SHP77 treated with DMSO at 0.1 percent for 48 hours (cell line): Measurements from ENCODE around the gene KY.

ENCODE experiments used
- DNase-seq: peaks from one replicate; lab custom pipeline; 2025; lab: John Stamatoyannopoulos, UW

KY gene

DNA sequence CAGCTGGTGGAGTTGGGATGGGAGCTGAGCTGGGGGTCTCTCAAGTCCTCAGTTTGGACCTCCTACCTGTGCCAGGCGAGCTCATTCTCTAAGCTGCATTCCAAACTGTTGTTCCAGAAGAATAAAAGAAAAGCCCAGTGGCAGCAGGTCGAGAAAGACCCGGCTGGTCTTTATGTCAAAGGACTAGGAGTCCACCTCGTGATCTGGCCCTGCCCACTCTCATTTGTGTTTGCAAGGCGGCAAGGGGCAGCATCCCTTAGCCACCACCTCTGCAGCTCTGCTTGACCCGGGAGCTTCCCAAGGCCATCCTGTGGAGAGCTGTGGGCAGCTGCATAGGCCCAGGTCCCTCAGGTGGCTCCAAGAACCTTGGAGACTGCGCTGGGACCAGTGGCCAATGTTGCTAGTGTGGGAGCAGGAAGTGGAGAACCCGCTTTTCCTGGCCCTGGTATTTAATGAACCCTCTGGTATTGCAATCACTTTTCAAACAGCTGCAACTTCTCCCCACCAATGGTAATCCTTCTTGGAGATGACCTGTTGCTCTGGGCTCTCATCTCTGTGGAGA lies 30.9 kb downstream of the KY start:
- no peak for DNase-seq

DNA sequence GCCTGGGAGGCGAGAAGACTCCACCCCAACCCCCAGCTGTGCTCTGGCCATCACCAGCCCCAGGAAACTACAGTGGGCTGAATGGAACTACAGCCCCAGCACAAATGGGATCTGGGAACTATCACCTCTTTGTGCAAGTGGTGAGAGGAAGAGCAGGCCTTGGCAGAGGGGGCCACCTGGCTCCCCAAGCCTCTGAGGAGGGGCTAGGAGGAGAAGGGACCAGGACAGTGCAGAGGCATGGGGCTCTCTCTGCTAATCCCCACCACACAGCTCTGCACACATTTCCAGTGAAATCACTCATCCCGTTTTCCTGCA lies 31.6 kb downstream of the KY start:
- DNase-seq = no peak

DNA sequence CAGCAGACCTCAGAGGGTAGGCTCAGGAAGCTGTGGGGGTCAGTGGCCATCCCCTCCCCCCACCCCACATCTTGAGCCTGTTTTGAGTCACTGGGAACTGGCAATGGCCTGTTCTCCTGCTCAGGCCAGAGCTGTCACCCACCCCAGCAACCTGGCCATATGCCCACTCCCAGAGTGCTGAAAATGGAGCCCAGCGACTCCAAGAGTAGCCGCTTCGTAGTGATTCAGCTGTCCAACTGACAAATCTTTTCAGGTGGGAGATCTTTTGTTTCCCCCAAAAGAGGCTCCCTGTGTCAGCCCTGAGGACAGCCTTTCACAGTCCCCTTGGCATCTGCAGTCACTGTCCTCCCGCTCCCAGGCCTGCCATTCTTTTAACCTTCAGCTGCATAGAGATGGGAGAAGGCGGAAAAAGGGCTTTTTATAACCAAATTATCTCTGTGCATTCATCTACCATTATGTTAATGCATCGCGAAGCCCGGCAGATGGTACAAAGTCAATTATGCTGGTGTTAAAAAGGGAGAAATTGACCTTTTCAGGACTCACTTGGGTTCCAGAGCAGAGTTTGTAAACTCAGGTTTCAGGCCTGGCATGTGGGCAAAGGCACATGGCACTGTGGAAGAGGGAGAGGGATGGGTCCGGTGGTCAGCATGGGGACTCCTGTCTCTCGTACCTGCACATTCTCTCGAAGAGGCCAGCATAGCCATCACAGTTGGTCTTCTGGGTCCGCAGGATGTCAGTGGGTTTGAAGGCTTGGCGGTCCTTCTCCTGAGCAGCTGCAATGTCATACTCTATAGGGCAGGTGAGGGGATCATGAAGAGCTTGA lies 32.1 kb downstream of the KY start:
- DNase-seq = no peak

DNA sequence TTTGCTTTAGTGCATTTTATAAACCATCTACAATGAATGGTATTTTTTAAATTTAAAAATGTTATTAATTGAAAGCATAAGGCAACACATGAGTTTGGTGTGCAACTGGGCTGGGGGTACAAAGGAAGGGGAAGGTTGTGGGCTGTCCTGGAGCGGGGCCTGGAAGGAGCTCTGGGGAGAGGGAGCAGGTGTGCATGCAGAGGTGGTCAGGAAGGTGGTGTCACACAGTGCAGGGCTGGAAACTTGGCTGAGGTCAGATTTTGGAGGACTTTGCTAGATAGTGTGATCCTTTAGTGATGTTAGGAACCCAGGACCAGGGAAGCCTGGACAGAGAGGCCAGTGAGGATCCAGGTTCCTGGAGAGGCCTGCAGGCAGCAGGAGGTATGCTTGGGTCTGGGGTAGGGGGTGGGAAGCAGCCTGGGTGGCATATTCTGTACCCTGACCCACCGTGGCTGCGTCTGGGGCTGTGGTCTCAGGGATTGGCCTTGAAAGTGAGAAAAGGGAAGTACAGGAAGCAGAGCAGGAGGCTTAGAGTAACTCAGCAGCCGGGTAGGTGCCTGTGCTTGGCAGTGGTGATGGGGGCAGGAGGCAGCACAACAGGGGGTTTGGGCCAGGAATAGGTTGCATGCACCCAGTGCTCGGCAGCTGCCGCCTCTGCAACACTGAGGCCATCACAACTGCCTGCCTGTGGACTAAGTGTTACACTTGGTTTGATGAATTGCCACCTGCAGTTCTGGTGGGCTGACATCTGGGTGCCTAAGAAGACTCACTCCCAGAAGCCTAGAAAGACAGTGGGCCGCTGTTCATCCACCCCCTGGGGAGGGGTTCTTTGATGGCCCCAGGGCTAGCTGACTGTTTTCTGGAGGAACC lies 33.0 kb downstream of the KY start:
- no peak for DNase-seq

DNA sequence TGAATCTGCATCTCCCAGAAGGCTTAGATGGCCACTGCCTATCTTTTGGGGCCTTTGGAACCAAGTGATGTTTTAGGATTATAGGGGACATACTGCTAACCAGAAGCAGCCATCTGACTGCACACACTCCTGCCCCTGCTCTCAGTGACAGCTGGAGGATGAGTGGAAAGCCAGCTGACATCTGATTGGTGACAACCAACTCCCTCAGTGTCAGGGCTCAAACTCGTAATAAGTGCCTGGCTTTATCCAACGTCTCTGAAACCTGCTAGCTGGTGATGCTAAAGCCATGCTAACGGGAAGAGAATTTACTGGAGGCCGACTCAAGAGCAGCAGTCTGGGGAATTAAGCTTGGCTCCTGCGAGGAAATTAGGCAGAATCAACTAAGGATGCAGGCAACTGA lies 35.1 kb downstream of the KY start:
- DNase-seq = no peak

DNA sequence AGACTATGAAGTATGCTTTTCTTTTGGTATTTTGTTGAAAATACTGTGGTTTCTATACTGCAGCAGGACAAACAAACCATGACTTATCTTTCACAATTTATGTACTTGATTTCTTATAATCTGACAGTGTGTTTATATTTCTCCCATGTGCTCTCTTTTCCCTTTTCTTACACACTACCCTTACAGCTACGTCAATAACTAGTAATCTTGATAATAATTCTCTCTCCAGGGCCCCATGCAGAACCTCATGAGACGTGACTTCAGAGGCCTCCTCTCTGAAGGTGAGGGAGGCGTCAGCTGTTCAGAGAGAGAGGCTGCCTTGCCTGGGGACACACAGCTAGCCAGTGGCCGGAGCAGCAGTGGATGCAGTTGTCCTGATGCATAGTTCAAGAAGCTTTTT lies 35.9 kb downstream of the KY start:
- no peak for DNase-seq

DNA sequence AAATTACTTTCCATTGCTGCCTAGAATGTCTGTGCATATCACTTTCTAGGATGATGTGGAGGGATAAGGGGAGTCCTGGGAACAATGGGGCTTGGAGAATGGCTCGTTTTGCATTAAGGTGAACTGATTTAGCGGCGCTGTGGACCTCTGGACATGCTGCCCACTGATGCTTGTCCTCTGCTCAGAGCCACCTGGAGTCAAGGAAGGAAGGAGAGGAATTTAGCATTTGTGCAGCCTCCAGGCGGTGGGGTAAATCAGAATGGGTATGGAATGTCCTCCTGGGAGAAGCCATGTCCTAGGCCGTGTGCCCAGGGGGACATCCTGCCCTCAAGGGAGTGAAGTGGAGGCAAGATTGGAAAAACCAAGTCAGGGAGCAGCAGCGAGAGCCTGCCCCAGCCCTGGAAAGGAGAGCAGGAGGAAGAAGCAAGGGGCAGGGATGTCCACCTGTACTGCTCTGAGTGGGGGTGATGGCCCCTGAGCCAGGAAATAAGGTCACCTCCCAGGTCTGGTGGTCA lies 37.8 kb downstream of the KY start:
- no peak for DNase-seq

DNA sequence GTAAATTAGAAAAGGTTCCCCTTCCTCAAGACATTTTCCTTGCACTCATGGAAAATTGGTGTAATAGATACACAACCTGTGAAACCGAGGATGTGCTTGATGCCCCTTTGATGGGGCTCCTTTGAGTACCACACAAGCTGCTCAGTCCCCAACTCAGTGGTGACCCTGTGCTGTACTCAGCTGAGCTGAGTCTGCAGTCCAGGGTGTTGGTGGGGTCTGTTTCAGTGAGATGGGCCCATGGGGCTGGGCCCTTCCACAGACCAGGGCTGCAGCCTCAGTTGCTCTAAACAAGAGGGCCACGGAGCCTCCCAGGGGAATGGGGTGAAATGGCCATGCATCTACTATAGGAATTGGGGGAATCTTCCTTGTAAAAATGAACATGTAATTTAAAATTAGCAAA lies 39.3 kb downstream of the KY start:
- DNase-seq = no peak

DNA sequence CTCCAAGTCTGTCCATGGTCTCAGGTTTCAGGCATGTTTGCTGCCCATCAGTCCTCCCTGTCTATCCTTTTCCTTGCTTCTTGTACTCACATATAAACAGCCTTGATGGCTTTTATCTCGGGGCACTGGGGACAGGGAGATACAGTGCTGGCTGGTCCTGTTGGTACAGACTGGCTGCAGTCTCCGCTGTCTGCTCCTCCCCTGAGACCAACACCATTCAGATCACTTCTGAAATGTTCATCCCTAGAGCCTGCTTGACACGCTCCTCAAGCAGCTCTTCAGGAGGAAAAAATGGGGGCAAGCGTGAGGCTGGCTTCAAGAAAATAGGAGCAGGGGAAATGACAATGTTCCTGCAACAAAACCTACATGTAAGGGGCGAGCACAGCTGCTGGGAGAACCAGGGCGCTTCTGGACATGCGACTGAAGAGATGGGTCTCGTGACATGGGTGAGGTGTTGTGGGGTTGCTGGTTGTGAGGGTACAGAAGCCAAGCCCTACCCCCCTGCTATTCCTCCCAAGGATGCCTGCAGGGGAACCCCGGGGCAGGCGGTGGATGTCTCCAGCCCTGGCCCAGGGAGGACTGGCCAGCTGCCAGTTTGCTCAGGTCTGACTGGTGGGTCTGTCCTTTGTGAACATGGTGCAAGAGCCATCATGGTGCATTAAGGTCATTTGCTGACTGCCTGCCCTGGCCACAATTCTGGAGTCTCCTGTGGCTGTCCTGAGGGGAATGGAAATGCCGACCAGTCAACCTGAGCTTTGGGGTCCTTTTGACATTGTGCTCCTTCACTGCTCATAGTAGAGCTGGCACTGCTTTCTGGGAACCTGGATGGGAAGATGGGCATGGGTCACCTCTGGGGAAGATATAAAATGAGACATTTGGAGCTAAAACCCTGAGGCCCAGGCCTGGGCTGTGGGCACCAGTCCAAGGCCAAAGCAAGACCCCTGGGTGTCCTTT lies 40.1 kb downstream of the KY start:
- DNase-seq = no peak

DNA sequence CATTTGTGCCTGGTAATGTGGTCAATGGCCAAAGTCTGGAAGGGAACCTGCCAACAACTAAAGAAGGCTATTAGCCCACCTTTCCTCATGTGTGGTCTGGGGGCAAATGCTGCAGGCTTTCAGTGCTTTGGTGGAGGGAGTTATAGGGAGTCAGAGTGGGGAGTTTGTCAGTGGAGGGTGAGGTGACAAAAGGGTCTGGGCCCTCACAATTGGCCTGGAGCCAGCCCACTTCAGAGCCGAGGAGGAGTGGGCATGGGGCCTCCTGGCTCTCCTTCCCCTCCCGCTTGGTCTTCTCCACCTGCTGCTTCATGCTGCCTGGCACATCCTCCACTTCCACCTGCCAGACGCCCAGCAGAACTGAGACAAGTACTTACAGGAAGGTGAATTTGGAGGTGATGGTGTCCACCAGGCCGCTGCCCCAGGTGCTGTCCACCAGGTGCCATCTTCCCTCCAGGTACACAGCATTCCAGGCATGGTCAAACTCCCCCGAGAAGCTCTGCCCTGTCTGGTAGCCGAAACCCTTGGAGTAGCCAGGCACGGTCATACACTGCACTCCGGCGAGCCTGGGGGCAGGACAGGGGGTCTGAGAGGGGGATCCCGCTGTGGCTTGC lies 40.9 kb downstream of the KY start:
- no peak for DNase-seq

DNA sequence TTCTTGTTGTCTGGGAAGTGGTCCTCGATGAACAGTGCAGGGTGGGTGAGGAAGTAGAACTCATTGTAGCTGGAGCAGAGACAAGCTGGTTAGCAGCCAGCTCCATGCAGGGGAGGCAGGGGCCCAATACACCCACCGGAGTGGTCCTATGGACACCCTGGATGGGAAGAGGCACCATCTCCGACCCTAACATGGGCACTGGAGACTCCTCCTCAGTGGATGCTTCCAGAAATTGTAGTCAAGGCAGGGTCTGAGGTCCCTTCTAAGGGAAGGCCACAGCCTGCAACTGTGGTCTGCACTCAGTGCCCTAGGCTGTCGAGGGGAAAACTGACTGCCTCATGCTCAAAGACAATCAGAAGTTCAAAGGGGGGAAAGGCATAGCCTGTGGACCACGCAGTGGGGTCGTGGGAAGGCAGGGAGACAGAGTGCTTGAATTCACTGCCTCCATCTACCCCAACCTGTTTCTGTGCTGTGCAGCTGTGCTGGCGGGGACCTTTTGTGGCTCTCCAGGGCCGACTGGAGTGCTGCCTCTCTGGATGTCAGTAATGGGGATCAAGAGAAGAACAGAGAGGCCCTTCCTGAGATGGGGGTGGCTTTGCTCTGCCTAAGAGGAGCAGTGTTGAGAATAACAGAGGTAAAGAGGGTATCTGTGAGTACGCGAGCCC lies 41.9 kb downstream of the KY start:
- DNase-seq = no peak

DNA sequence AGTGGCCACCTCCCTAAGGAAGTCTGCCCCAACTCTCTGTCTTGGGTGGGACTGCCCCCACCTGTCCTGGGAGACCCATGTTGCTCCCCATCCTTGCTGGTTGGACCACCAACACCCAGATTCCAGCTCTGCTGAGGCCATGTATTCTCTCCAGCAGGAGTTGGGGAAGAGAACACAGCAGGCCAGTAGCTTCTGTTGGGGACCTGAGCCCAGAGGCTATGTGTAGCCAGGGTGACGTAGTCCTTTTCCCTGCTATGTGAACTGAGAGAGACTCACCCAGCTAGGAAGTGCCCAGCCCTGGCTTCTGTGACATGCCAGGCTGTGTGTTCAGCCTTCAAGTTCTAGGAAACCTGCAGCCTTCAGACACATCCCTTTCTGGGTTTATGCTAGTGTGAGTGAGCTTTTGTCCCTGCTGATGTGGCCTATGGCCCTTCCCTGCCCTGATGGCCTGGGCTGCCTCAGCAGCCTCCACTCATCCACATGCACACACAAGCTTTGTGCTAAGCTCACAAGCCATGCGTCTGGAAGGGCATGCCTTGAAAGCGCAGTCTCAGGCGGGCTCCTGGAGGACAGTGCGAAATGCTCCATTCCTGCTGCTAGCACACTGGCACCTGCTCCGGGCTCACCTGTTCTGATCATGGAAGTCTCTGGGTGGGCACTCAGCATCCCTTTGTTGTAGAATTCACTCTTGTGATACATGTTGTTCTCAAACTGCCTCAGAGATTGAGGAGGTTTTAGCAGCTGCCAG lies 42.6 kb downstream of the KY start:
- DNase-seq = no peak

DNA sequence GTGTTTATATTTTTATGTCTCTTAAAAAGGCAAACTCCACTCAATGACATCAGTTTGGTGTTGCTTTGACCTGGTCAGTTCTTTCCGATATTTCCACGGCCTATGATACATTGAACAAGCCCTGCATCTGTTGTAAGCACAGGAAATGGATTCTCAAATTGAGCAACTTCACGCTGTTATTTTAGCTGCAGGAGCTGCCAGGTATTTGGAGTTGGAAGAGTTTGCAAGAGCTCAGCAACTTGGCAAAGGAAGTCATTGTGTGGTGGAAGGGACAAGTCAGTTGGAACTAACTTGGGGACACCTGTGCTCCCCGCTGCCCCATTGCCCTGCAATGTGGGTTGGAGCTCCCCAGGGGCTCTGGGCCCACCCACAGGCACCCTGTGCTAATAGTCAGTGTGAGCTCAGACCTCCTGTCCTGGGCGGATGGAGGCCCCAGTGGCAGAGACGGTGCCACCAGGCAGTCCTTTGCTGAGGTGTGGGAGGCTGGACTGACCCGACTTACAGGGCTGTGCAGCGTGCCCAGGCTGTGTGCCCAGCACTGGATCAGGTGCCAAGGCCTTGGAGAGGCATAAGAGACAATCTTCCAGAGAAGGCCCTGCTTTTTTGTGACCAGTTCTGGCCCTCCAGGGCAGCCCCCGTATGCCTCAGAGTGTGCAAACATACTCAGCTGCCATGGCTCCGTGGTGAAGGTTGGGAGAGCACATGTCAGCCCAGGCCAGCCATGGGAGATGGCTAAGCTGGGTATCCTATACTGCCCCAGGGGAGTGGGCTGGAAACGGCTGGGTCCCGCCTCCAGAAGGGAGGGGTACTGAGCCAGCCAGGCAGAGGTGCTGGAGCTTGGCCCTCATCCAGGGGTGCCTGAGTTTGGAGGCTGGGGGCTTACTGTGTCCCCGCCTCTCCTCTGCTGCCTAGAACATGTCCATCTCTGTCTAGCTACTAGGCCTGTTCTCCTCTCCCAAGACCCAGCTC lies 43.5 kb downstream of the KY start:
- DNase-seq = no peak

DNA sequence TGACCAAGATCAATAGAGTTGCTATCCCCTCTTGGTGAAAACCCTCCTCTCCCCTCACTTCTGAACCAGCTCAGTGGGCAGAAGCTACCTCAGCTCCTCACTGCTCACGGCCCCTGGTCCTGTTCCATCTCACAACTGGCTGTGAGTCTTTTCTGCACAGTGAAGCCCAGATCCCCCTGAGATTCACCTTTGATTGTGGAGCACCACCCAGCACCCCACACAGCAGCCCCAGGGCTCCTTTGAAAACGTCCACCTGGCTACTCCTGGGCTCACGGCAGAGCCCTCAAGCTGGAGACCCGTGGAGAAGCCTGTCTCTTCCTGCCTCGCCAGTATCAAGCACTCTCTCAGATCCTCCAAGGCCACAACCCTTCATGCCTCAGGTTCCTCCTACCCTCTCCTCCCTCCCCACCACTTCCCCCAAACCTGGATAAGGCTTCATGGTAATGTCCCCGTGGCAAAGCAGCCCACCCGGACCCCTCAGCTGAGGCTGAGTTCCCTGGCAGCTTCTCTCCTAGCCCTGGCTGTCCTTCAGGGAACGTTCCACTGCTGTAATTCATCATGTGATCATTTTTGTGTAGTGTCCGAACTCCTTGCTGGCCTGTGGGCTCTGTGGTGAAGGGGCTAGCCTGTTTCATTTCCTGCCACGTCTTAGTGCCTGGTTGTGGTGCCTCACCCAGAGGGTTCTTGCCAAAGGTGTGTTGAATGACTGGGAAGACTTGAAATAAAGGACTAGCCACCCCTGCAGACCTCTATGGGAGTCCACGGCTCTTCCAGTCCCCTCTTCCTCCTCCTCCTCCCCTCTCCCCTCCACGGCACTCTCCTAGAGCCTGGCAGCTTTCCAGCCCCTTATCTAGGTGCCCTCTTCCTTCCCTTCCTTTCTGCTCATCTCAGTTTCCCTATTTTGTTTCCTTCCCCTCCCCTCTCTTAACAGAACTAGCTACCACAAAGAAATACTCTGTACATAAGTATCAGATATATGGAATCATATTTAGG lies 44.5 kb downstream of the KY start:
- DNase-seq = no peak

DNA sequence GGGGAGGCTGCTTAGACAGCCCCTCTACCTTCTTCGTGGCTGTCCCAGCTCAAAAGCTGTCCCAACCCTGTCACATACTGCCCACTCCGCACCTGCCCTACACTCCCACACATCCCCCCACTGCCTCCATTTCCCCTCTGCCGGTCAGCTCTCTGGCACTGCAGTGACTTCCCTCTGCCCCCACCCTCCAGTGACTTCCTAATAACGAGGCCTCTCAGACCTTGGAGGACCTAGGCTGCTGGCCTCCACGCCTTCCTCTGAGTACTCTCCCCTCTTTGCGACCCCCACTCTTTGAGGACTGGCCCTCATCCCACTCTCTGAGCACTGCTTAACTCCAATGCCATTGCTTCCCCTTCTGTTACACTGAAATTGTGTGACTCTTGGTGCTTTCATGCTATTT lies 45.3 kb downstream of the KY start:
- DNase-seq = no peak

DNA sequence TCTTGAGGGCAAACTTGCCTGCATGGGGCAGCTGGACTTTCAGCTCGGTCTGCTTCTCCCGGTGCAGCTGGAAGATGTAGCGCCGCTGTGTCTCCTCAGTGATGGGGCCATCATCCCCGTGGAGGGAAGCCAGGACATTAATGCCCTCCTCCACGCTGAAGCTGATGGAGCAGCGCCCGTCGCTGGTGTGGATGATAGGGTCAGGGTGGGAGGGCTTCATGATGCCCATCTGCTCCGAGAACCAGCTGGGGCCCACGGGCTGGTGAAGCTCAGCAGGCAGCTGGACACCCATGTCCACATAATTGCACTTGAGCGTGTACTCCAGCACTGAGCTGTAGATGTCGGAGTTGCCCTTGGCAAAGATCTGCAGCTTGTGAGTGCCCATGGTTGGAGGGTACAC lies 46.9 kb downstream of the KY start:
- no peak for DNase-seq

DNA sequence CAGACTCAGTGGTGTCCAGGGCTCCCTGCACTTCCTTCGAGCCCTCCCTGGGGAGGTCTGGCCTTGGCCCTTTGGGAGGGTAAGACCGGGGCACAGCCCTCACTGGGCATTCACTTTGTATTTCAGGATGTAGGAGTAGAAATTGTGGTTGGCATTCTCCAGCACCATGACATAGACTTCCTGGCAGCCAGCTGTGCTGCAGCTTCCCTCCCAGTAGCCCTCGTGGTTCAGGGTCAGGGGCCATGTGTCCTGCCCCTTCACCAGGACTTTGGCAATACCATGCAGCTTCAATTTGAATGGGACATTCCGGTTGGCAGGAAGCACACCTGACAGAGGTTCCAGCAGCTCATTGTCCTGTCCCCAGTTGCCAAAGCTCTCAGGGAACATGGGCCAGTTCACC lies 47.3 kb downstream of the KY start:
- no peak for DNase-seq

DNA sequence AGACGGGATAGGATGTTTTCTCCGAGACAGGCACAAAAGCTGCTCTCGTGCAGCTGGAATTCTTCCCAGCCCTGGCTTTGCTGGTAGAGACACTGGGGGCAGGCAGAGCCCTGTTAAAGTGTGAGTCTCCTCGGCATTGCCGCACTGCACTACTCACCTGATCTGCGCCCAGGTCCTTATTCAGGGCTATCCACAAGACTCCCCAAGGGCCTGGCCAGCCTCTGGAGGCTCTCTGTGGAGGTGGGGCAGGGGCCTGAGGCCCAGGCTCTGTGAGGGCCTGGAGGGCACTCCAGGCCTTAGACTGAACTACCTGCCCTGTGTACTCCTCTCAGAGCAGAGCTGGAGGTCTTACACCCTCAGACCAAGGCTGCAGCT lies 48.4 kb downstream of the KY start:
- no peak for DNase-seq
